ENCODE measurements around the gene KLHL5.

KLHL5 gene

GRCh38 chr4:39044956-39045826 is 16.8 kb upstream of the KLHL5 start:
- DNase-seq = no peak

- DNase-seq = no peak
Observed at GRCh38 chr4:39045827-39046221, 16.2 kb upstream of the KLHL5 start.

GRCh38 chr4:39046249-39046648 is 15.8 kb upstream of the KLHL5 start:
- no peak for DNase-seq

- DNase-seq = no peak
Observed at GRCh38 chr4:39047681-39048080, 14.4 kb upstream of the KLHL5 start.

GRCh38 chr4:39048311-39048710 is 13.7 kb upstream of the KLHL5 start:
- no peak for DNase-seq

GRCh38 chr4:39050590-39050989 is 11.4 kb upstream of the KLHL5 start:
- no peak for DNase-seq

- no peak for DNase-seq
Observed at GRCh38 chr4:39051492-39051891, 10.5 kb upstream of the KLHL5 start.

- no peak for DNase-seq
Observed at GRCh38 chr4:39053983-39054382, 8.0 kb upstream of the KLHL5 start.

GRCh38 chr4:39054497-39054896 is 7.5 kb upstream of the KLHL5 start:
- no peak for DNase-seq

GRCh38 chr4:39056023-39056422 is 6.0 kb upstream of the KLHL5 start:
- DNase-seq = no peak

- DNase-seq = no peak
Observed at GRCh38 chr4:39061457-39061856, 575 bp upstream of the KLHL5 start.

GRCh38 chr4:39062770-39063097 is 702 bp downstream of the KLHL5 start:
- no peak for DNase-seq

- no peak for DNase-seq
Observed at GRCh38 chr4:39063430-39063829, 1.4 kb downstream of the KLHL5 start.

GRCh38 chr4:39066371-39066770 is 4.3 kb downstream of the KLHL5 start:
- DNase-seq = no peak

- no peak for DNase-seq
Observed at GRCh38 chr4:39067031-39067430, 5.0 kb downstream of the KLHL5 start.

GRCh38 chr4:39067451-39067850 is 5.4 kb downstream of the KLHL5 start:
- DNase-seq = no peak

GRCh38 chr4:39068907-39069306 is 6.9 kb downstream of the KLHL5 start:
- no peak for DNase-seq

GRCh38 chr4:39078829-39079228 is 16.8 kb downstream of the KLHL5 start:
- no peak for DNase-seq

GRCh38 chr4:39083164-39083563 is 21.1 kb downstream of the KLHL5 start:
- no peak for DNase-seq

- DNase-seq = no peak
Observed at GRCh38 chr4:39085891-39086290, 23.9 kb downstream of the KLHL5 start.

- DNase-seq = no peak
Observed at GRCh38 chr4:39096847-39097246, 34.8 kb downstream of the KLHL5 start.

- DNase-seq = no peak
Observed at GRCh38 chr4:39097290-39097689, 35.3 kb downstream of the KLHL5 start.

GRCh38 chr4:39102297-39102696 is 40.3 kb downstream of the KLHL5 start:
- no peak for DNase-seq

GRCh38 chr4:39103291-39103690 is 41.3 kb downstream of the KLHL5 start:
- no peak for DNase-seq

- no peak for DNase-seq
Observed at GRCh38 chr4:39104255-39104654, 42.2 kb downstream of the KLHL5 start.

Measured in NCI-H510A (cell line).